Tibial artery (tissue), 4 donors: ENCODE measurements around the gene EPHA1.
"Not testable (repeated sequence)": the region's sequence is repeated elsewhere in the genome, so short reads cannot be mapped to it uniquely, and the experiment has no call there.

Source experiments
- DNase-seq, 2 donors: peaks; one replicate each; pipeline ENCODE4 v3.0.0-alpha.2; 2019
- H3K27ac ChIP-seq, 2 donors: fragments of 200-600 bp; sonication (generic) in 1 of 2; 1 replicate in 1 of 2; 2 replicates in 1 of 2; pipeline ENCODE4 v1.5.1; 2018 to 2019; ENCODE audit warnings: mild to moderate bottlenecking in 1 of 2
- H3K27me3 ChIP-seq, 2 donors: fragments of 200-600 bp; sonication (generic) in 1 of 2; one replicate each; pipeline versions ENCODE4 v1.5.1 to v1.6.0; 2016 to 2019
- H3K36me3 ChIP-seq, 3 donors: fragments of 200-600 bp; sonication (generic) in 2 of 3; one replicate each; pipeline ENCODE4 v1.5.1; 2016 to 2019; ENCODE audit warnings: mild to moderate bottlenecking in 2 of 3
- H3K4me1 ChIP-seq, 4 donors: fragments of 200-600 bp; sonication (generic) in 2 of 4; 1 replicate in 3 of 4; 2 replicates in 1 of 4; pipeline ENCODE4 v1.5.1; 2016 to 2019
- H3K4me3 ChIP-seq, 2 donors: fragments of 200-600 bp; sonication (generic) in 1 of 2; 1 replicate in 1 of 2; 2 replicates in 1 of 2; pipeline ENCODE4 v1.5.1; 2018 to 2019; ENCODE audit warnings: mild to moderate bottlenecking in 2 of 2
- H3K9me3 ChIP-seq, 3 donors: fragments of 200-600 bp; sonication (generic) in 1 of 3; one replicate each; pipeline ENCODE4 v1.5.1; 2016 to 2019
- intact Hi-C: fragments of 100-400 bp; cut with DNase I; formaldehyde crosslinking; loops from one replicate; pipeline ENCODE4 v1.15.0; 2023; ENCODE audit warnings: low total_unique reads
- TF ChIP-seq, protein P1 (sequence below), 2 experiments: fragments of 200-600 bp in 1 of 2; fragments of 450-650 bp in 1 of 2; IDR thresholded peaks; one replicate each; pipeline ENCODE4 v1.5.1; 2017 to 2019; ENCODE audit warnings: antibody characterized with exemption in 2 of 2, mild to moderate bottlenecking in 1 of 2, moderate library complexity in 1 of 2

Gene EPHA1

DNA sequence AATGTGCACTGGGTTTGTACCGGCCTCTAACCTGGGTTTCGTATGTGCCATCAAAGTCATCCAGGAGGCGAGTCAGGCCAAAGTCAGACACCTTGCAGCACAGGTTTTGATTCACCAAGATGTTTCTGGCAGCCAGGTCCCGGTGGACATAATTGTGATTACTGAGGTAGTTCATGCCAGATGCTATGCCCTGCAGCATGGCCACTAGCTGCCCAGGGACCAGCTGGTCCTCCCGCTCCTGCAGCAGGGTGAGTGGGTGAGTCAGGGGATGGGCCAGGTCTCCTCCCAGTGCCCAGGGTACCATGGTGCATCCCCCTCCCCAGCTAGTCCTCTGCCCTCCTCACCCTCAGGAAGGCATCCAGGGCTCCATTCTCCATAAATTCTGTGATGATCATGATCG, 13.9 kb downstream of the EPHA1 start:
- Histone ChIP-seq H3K9me3 (no peaks in the 10 kb centered on the region), H3K27ac (no peak overlapping the region), H3K27me3 (no peaks in the 10 kb centered on the region), H3K4me1 (peaks cover 5 to 50% (median 41%) of the 10 kb centered on the region in 4 donors), H3K36me3 (peaks cover 11 to 78% (median 30%) of the 10 kb centered on the region in 3 donors), H3K4me3 (no peak overlapping the region)
- peak in 1 of 2 donors; percentile 55 for DNase-seq
- intact Hi-C loops = no loop called here
- TF ChIP-seq, protein P1, sequence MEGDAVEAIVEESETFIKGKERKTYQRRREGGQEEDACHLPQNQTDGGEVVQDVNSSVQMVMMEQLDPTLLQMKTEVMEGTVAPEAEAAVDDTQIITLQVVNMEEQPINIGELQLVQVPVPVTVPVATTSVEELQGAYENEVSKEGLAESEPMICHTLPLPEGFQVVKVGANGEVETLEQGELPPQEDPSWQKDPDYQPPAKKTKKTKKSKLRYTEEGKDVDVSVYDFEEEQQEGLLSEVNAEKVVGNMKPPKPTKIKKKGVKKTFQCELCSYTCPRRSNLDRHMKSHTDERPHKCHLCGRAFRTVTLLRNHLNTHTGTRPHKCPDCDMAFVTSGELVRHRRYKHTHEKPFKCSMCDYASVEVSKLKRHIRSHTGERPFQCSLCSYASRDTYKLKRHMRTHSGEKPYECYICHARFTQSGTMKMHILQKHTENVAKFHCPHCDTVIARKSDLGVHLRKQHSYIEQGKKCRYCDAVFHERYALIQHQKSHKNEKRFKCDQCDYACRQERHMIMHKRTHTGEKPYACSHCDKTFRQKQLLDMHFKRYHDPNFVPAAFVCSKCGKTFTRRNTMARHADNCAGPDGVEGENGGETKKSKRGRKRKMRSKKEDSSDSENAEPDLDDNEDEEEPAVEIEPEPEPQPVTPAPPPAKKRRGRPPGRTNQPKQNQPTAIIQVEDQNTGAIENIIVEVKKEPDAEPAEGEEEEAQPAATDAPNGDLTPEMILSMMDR (IDR thresholded peaks at IDR 0.05) = no peak

- no peak overlapping the region for H3K4me3 ChIP-seq
- peak in 1 of 2 donors; percentile 48 for DNase-seq
- H3K9me3 ChIP-seq = no peaks in the 10 kb centered on the region
- TF ChIP-seq, protein P1 (IDR thresholded peaks at IDR 0.05) = no peak
- no peaks in the 10 kb centered on the region for H3K27me3 ChIP-seq
- intact Hi-C loops = no loop called here
- peaks cover 5 to 57% (median 45%) of the 10 kb centered on the region in 4 donors for H3K4me1 ChIP-seq
- H3K36me3 ChIP-seq = peaks cover 18 to 78% (median 37%) of the 10 kb centered on the region in 3 donors
- H3K27ac ChIP-seq = no peak overlapping the region
Observed at GRCh38 chr7:143394068-143394467, 14.6 kb downstream of the EPHA1 start.

- no peak overlapping the region for H3K4me3 ChIP-seq
- peaks cover 24 to 79% (median 43%) of the 10 kb centered on the region in 3 donors for H3K36me3 ChIP-seq
- peak in 1 of 2 donors; percentile 66 for DNase-seq
- TF ChIP-seq, protein P1 (IDR thresholded peaks at IDR 0.05) = no peak
- no peaks in the 10 kb centered on the region for H3K27me3 ChIP-seq
- intact Hi-C loops = no loop called here
- H3K4me1 ChIP-seq = peaks cover 5 to 63% (median 51%) of the 10 kb centered on the region in 4 donors
- peak overlapping the region in 1 of 2 donors; percentile 100 for H3K27ac ChIP-seq
- no peaks in the 10 kb centered on the region for H3K9me3 ChIP-seq
Observed at GRCh38 chr7:143393267-143394041, 15.2 kb downstream of the EPHA1 start.

DNA sequence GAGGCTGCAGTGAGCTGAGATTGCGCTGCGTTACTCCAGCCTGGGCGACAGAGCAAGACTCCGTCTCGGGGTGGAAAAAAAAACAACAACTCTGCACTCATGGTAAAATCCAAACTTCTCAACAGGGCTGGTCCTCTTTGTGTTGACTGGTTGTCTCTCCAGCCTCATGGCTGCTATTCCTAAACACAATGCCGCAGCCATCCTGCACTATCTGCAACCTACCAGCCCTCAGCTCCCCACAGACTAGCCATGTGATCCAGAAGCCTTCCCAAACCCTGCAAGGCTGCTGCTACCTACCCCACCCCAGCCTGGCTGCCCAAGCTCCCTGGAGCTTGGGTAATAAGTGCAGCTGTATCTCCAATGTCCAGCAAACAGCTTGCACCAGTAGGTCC, 15.8 kb downstream of the EPHA1 start:
- no peaks in the 10 kb centered on the region for H3K9me3 ChIP-seq
- no peaks in the 10 kb centered on the region for H3K27me3 ChIP-seq
- H3K36me3 ChIP-seq = peaks cover 28 to 79% (median 49%) of the 10 kb centered on the region in 3 donors
- TF ChIP-seq, protein P1 (IDR thresholded peaks at IDR 0.05) = no peak
- intact Hi-C loops = no loop called here
- no peak overlapping the region for H3K4me3 ChIP-seq
- DNase-seq = peak in 1 of 2 donors; percentile 46
- H3K4me1 ChIP-seq = peaks cover 5 to 69% (median 55%) of the 10 kb centered on the region in 4 donors
- peak overlapping the region; percentile 96 to 100 for H3K27ac ChIP-seq

- Histone ChIP-seq H3K36me3 (peaks cover 28 to 79% (median 53%) of the 10 kb centered on the region in 3 donors), H3K4me1 (peaks cover 5 to 73% (median 59%) of the 10 kb centered on the region in 4 donors), H3K27ac (peak overlapping the region; percentile 96 to 100), H3K4me3 (peak overlapping the region in 1 of 2 donors; percentile 23)
- H3K27me3 ChIP-seq, intact Hi-C loops, H3K9me3 ChIP-seq: not testable (repeated sequence)
- peak in 1 of 2 donors; percentile 63 for DNase-seq
Observed at GRCh38 chr7:143392427-143392826, 16.2 kb downstream of the EPHA1 start.
